OCI-LY3 (cell line): ENCODE data around the gene PFN2.

Experiments
- CTCF ChIP-seq: fragments of 200-600, 300-600 bp; sonication (generic); IDR thresholded peaks from 2 replicates; pipeline ENCODE4 v1.5.1; 2014; ENCODE audit warnings: antibody characterized with exemption, low read length, low read depth
- EZH2phosphoT487 ChIP-seq: fragments of 200-600 bp; shearing (Covaris generic); IDR thresholded peaks from 2 replicates; pipeline ENCODE4 v1.6.1; 2018; ENCODE audit warnings: antibody characterized with exemption, mixed run types, low read depth

GRCh38 chr3:149919509-149919908 is 51.2 kb downstream of the PFN2 start:
- TF ChIP-seq CTCF (no peak), EZH2phosphoT487 (no peak)
